OCI-LY3 (cell line): ENCODE measurements around the gene SAP130.

ENCODE experiments used
- H2AFZ ChIP-seq: fragments of 200-600, 300-600 bp; shearing (Covaris generic); 2 replicates; pipeline ENCODE4 v1.6.0; 2014; ENCODE audit warnings: antibody characterized with exemption, low read depth, low read length
- H3K27ac ChIP-seq: fragments of 200-600, 300-600 bp; sonication (generic); 2 replicates; pipeline ENCODE4 v1.5.1; 2014; ENCODE audit warnings: mild to moderate bottlenecking, low read length, moderate library complexity, mixed read lengths
- H3K27me3 ChIP-seq: fragments of 200-600, 300-600 bp; sonication (generic); 2 replicates; pipeline ENCODE4 v1.6.1; 2014; ENCODE audit warnings: low read depth, low read length, mixed read lengths
- H3K36me3 ChIP-seq: fragments of 200-600, 300-600 bp; sonication (generic); replicated peaks from 2 replicates; pipeline ENCODE3; 2014; ENCODE audit warnings: low read depth, low read length, mixed read lengths
- H3K4me1 ChIP-seq: fragments of 300-600, 200-600 bp; sonication (generic); 2 replicates; pipeline ENCODE4 v1.6.1; 2014; ENCODE audit warnings: low read length, mixed read lengths
- H3K4me2 ChIP-seq: fragments of 200-600, 300-600 bp; sonication (generic); 2 replicates; pipeline ENCODE4 v1.6.1; 2014; ENCODE audit warnings: low read length, mixed read lengths
- H3K4me3 ChIP-seq: fragments of 300-600, 200-600 bp; sonication (generic); 2 replicates; pipeline ENCODE4 v1.5.1; 2014; ENCODE audit warnings: antibody characterized with exemption, mild to moderate bottlenecking, low read length, moderate library complexity
- H3K79me2 ChIP-seq: fragments of 300-600, 200-600 bp; shearing (Covaris generic); 2 replicates; pipeline ENCODE4 v1.6.1; 2014; ENCODE audit warnings: mild to moderate bottlenecking, low read length, mixed read lengths
- H3K9ac ChIP-seq: fragments of 300-600, 200-600 bp; shearing (Covaris generic); 2 replicates; pipeline ENCODE4 v1.6.0; 2014; ENCODE audit warnings: mild to moderate bottlenecking, low read length, moderate library complexity
- H3K9me3 ChIP-seq: fragments of 200-600, 300-600 bp; shearing (Covaris generic); 2 replicates; pipeline ENCODE4 v1.6.1; 2014; ENCODE audit warnings: low read length, mixed read lengths; ENCODE audit not compliant: insufficient read depth
- H4K20me1 ChIP-seq: fragments of 200-600, 300-600 bp; sonication (generic); 2 replicates; pipeline ENCODE4 v1.6.1; 2016; ENCODE audit warnings: low read length, mixed read lengths; ENCODE audit not compliant: insufficient read depth
- CTCF ChIP-seq: fragments of 200-600, 300-600 bp; sonication (generic); IDR thresholded peaks from 2 replicates; pipeline ENCODE4 v1.5.1; 2014; ENCODE audit warnings: antibody characterized with exemption, low read length, low read depth
- EZH2phosphoT487 ChIP-seq: fragments of 200-600 bp; shearing (Covaris generic); IDR thresholded peaks from 2 replicates; pipeline ENCODE4 v1.6.1; 2018; ENCODE audit warnings: antibody characterized with exemption, mixed run types, low read depth

Gene SAP130

GRCh38 chr2:128026448-128027277 lies 1.2 kb downstream of the SAP130 start:
- Histone ChIP-seq H3K4me2 (peak overlapping the region; percentile 96), H3K4me3 (peak overlapping the region; percentile 89), H3K27ac (no peak overlapping the region), H3K79me2 (peaks cover 6% of the 10 kb centered on the region; the same call in 1 of the 2 replicates), H4K20me1 (no peaks in the 10 kb centered on the region), H3K36me3 (no peaks in the 10 kb centered on the region), H3K27me3 (no peaks in the 10 kb centered on the region), H3K9ac (peak overlapping the region; percentile 68), H3K9me3 (0 out of 2 replicates have a peak, but pooled peaks cover 1% of the 10 kb centered on the region), H3K4me1 (peaks cover 10% of the 10 kb centered on the region), H2AFZ (peak overlapping the region; percentile 25; the same call in 1 of the 2 replicates)
- TF ChIP-seq EZH2phosphoT487, result no peak
- no peak for TF ChIP-seq CTCF

GRCh38 chr2:128024816-128025215 lies 3.0 kb downstream of the SAP130 start:
- Histone ChIP-seq H3K9me3 (no peaks in the 10 kb centered on the region), H3K27me3 (no peaks in the 10 kb centered on the region), H3K36me3 (no peaks in the 10 kb centered on the region), H2AFZ (no peak overlapping the region), H3K79me2 (peaks cover 6% of the 10 kb centered on the region; the same call in 1 of the 2 replicates), H3K9ac (no peak overlapping the region), H3K4me1 (peaks cover 10% of the 10 kb centered on the region), H4K20me1 (no peaks in the 10 kb centered on the region), H3K4me3 (no peak overlapping the region), H3K4me2 (no peak overlapping the region), H3K27ac (no peak overlapping the region)
- TF ChIP-seq CTCF (no peak), EZH2phosphoT487 (no peak)

GRCh38 chr2:128017561-128017960 lies 10.3 kb downstream of the SAP130 start:
- no peaks in the 10 kb centered on the region for H3K27me3 ChIP-seq
- no peaks in the 10 kb centered on the region for H3K9me3 ChIP-seq
- H3K4me1 ChIP-seq, result no peaks in the 10 kb centered on the region
- no peak overlapping the region for H2AFZ ChIP-seq
- H3K9ac ChIP-seq, result no peak overlapping the region
- no peaks in the 10 kb centered on the region for H4K20me1 ChIP-seq
- no peaks in the 10 kb centered on the region for H3K79me2 ChIP-seq
- no peak overlapping the region for H3K4me3 ChIP-seq
- peaks cover 35% of the 10 kb centered on the region for H3K36me3 ChIP-seq
- no peak overlapping the region for H3K27ac ChIP-seq
- TF ChIP-seq EZH2phosphoT487 (no peak), CTCF (no peak)
- no peak overlapping the region for H3K4me2 ChIP-seq

GRCh38 chr2:128016620-128017019 lies 11.2 kb downstream of the SAP130 start:
- H4K20me1 ChIP-seq, result no peaks in the 10 kb centered on the region
- H3K27me3 ChIP-seq, result no peaks in the 10 kb centered on the region
- H3K36me3 ChIP-seq, result peaks cover 38% of the 10 kb centered on the region
- H3K27ac ChIP-seq, result no peak overlapping the region
- no peaks in the 10 kb centered on the region for H3K4me1 ChIP-seq
- no peak overlapping the region for H3K4me3 ChIP-seq
- no peaks in the 10 kb centered on the region for H3K79me2 ChIP-seq
- no peak overlapping the region for H2AFZ ChIP-seq
- no peak overlapping the region for H3K4me2 ChIP-seq
- H3K9me3 ChIP-seq, result no peaks in the 10 kb centered on the region
- TF ChIP-seq EZH2phosphoT487 (no peak), CTCF (no peak)
- H3K9ac ChIP-seq, result no peak overlapping the region
